ENCODE measurements around the gene PDE4B. TPM values are rescaled to one million over a fixed set of nuclear protein-coding genes. Genes with fewer than 3 reads are reported as not detected.

Gene PDE4B
- total RNA-seq, 2 experiments from 2014 or later = 2.4 to 3.1 TPM

DNA sequence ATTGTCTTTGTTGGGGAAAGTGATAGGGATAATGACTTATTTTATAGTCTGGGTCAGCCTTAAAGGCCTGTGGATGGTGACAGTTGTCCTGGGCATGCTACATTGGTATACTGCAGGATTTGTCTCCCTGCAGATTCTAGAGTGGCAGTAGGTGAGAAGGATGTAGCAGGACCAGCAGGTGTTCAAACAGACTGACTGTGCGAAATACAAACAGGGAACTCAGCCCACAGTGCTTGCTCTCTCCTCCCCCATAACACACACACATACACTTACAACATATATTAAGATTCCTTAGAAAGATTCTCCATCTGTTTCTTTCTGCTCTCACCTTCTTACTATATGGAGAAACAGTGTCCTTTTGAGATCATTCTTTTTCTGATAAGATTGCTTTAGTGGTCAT lies 6.9 kb downstream of the PDE4B start:
- no peak overlapping the region for H3K4me2 ChIP-seq (ENCODE audit: low read length)
- ChIA-PET POLR2A (no interaction called here), CTCF (ENCODE audit: unreplicated experiment) (no interaction called here)
- no TSS peak for BruUV-seq (replicated peaks)
- no peak overlapping the region for H3K4me3 ChIP-seq (ENCODE audit: low read depth, low read length, poor library complexity, severe bottlenecking)
- DNase-seq (ENCODE audit: low spot score) = no peak
- H3K9me2 ChIP-seq (ENCODE audit: insufficient read depth, low read length) = no peaks in the 10 kb centered on the region
- H3K9me3 ChIP-seq (ENCODE audit: low read length) = no peaks in the 10 kb centered on the region
- intact Hi-C loops (cut with micrococcal nuclease; ENCODE audit: unreplicated experiment) = no loop called here
- no peak overlapping the region for H2AFZ ChIP-seq (ENCODE audit: low read length)
- no peaks in the 10 kb centered on the region for H4K20me1 ChIP-seq (ENCODE audit: insufficient read depth, low read length)
- TF ChIP-seq, protein P1, sequence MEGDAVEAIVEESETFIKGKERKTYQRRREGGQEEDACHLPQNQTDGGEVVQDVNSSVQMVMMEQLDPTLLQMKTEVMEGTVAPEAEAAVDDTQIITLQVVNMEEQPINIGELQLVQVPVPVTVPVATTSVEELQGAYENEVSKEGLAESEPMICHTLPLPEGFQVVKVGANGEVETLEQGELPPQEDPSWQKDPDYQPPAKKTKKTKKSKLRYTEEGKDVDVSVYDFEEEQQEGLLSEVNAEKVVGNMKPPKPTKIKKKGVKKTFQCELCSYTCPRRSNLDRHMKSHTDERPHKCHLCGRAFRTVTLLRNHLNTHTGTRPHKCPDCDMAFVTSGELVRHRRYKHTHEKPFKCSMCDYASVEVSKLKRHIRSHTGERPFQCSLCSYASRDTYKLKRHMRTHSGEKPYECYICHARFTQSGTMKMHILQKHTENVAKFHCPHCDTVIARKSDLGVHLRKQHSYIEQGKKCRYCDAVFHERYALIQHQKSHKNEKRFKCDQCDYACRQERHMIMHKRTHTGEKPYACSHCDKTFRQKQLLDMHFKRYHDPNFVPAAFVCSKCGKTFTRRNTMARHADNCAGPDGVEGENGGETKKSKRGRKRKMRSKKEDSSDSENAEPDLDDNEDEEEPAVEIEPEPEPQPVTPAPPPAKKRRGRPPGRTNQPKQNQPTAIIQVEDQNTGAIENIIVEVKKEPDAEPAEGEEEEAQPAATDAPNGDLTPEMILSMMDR (conservative IDR thresholded peaks at IDR 0.05; ENCODE audit: low read length) = no peak
- no peak for TF ChIP-seq EZH2phosphoT487 (IDR thresholded peaks at IDR 0.05; ENCODE audit: borderline replicate concordance, low read depth, low read length)
- H3K79me2 ChIP-seq (ENCODE audit: insufficient read depth, low read depth, low read length) = no peaks in the 10 kb centered on the region
- H3K36me3 ChIP-seq (ENCODE audit: insufficient read depth, low read length) = no peaks in the 10 kb centered on the region
- H3K4me1 ChIP-seq (ENCODE audit: insufficient read depth, low read length, poor library complexity, severe bottlenecking) = no peaks in the 10 kb centered on the region
- no peak overlapping the region for H3K27ac ChIP-seq (ENCODE audit: low read depth, low read length, poor library complexity, severe bottlenecking)

- CTCF ChIA-PET (ENCODE audit: unreplicated experiment) = no interaction called here
Measured at GRCh38 chr1:65804584-65804983, 11.9 kb downstream of the PDE4B start.

DNA sequence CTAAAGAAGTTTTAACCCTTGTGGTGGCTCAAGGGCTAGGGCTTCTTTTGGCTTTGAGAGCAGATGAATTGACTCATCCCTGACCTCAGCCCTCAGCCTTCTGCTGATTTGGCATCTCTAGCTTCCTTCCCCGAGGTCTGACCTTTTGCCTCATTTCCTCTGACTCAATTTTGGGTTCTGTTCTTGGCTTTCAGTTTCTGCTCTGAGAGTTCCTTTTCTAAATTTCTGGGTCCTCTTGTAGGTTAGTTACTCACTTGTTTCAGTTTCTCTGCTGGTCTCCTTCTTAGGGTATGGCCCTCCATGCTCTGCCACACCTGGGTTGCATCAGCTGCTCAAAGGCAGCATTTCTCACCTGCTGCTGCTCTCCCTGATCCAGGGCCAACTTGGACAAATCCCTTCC lies 19.4 kb downstream of the PDE4B start:
- intact Hi-C loops (cut with micrococcal nuclease; ENCODE audit: unreplicated experiment) = no loop called here
- POLR2A ChIA-PET = no interaction called here

More at GRCh38 chr1:65804584-65804983, 11.9 kb downstream of the PDE4B start:
- no peak overlapping the region for H3K4me3 ChIP-seq (ENCODE audit: low read depth, low read length, poor library complexity, severe bottlenecking)
- H4K20me1 ChIP-seq (ENCODE audit: insufficient read depth, low read length) = no peaks in the 10 kb centered on the region
- H3K4me2 ChIP-seq (ENCODE audit: low read length) = no peak overlapping the region
- no peak overlapping the region for H2AFZ ChIP-seq (ENCODE audit: low read length)
- POLR2A ChIA-PET = interaction anchor here (1.3 kb wide), 1 partner anchor 13 kb away, joined by 6 read pairs; no protein-coding TSS in a partner anchor
- no peak overlapping the region for H3K27ac ChIP-seq (ENCODE audit: low read depth, low read length, poor library complexity, severe bottlenecking)
- no peaks in the 10 kb centered on the region for H3K9me3 ChIP-seq (ENCODE audit: low read length)
- intact Hi-C loops (cut with micrococcal nuclease; ENCODE audit: unreplicated experiment) = no loop called here
- no TSS peak for BruUV-seq (replicated peaks)
- H3K36me3 ChIP-seq (ENCODE audit: insufficient read depth, low read length) = no peaks in the 10 kb centered on the region
- TF ChIP-seq, protein P1 (conservative IDR thresholded peaks at IDR 0.05; ENCODE audit: low read length) = no peak
- TF ChIP-seq EZH2phosphoT487 (IDR thresholded peaks at IDR 0.05; ENCODE audit: borderline replicate concordance, low read depth, low read length) = no peak
- no peak for DNase-seq (ENCODE audit: low spot score)
- H3K9me2 ChIP-seq (ENCODE audit: insufficient read depth, low read length) = no peaks in the 10 kb centered on the region
- no peaks in the 10 kb centered on the region for H3K4me1 ChIP-seq (ENCODE audit: insufficient read depth, low read length, poor library complexity, severe bottlenecking)
- no peaks in the 10 kb centered on the region for H3K79me2 ChIP-seq (ENCODE audit: insufficient read depth, low read depth, low read length)

More for the DNA sequence above, 19.4 kb downstream of the PDE4B start:
- H3K9me3 ChIP-seq (ENCODE audit: low read length) = no peaks in the 10 kb centered on the region
- CTCF ChIA-PET (ENCODE audit: unreplicated experiment) = no interaction called here
- BruUV-seq (replicated peaks) = no TSS peak
- TF ChIP-seq, protein P1 (conservative IDR thresholded peaks at IDR 0.05; ENCODE audit: low read length) = no peak
- no peak for TF ChIP-seq EZH2phosphoT487 (IDR thresholded peaks at IDR 0.05; ENCODE audit: borderline replicate concordance, low read depth, low read length)
- no peaks in the 10 kb centered on the region for H3K36me3 ChIP-seq (ENCODE audit: insufficient read depth, low read length)
- H3K79me2 ChIP-seq (ENCODE audit: insufficient read depth, low read depth, low read length) = no peaks in the 10 kb centered on the region
- H3K4me3 ChIP-seq (ENCODE audit: low read depth, low read length, poor library complexity, severe bottlenecking) = no peak overlapping the region
- no peak overlapping the region for H3K27ac ChIP-seq (ENCODE audit: low read depth, low read length, poor library complexity, severe bottlenecking)
- no peak for DNase-seq (ENCODE audit: low spot score)
- H3K4me1 ChIP-seq (ENCODE audit: insufficient read depth, low read length, poor library complexity, severe bottlenecking) = no peaks in the 10 kb centered on the region
- H3K4me2 ChIP-seq (ENCODE audit: low read length) = no peak overlapping the region
- H4K20me1 ChIP-seq (ENCODE audit: insufficient read depth, low read length) = no peaks in the 10 kb centered on the region
- no peak overlapping the region for H2AFZ ChIP-seq (ENCODE audit: low read length)
- no peaks in the 10 kb centered on the region for H3K9me2 ChIP-seq (ENCODE audit: insufficient read depth, low read length)
